Kidney glomerular epithelial cell (primary cell): ENCODE measurements around the gene HS2ST1.
A peak's percentile ranks its signal among the peaks of the same experiment; 100 is the strongest.
"Not testable (repeated sequence)": the region's sequence is repeated elsewhere in the genome, so short reads cannot be mapped to it uniquely, and the experiment has no call there.

Source experiments
- DNase-seq: peaks from one replicate; lab custom pipeline; 2025; lab: John Stamatoyannopoulos, UW

Gene HS2ST1

GRCh38 chr1:87066708-87067107 is 152.3 kb downstream of the HS2ST1 start:
- DNase-seq = not testable (repeated sequence)

GRCh38 chr1:87072411-87072810 is 158.0 kb downstream of the HS2ST1 start:
- DNase-seq = no peak

GRCh38 chr1:87072904-87073303 is 158.5 kb downstream of the HS2ST1 start:
- no peak for DNase-seq

GRCh38 chr1:87074001-87074795 is 159.8 kb downstream of the HS2ST1 start:
- no peak for DNase-seq

- no peak for DNase-seq
Measured at GRCh38 chr1:87077959-87078639, 163.7 kb downstream of the HS2ST1 start.

GRCh38 chr1:87084244-87084836 is 169.9 kb downstream of the HS2ST1 start:
- peak; percentile 51 for DNase-seq

GRCh38 chr1:87086120-87086519 is 171.7 kb downstream of the HS2ST1 start:
- DNase-seq = no peak

- no peak for DNase-seq
Measured at GRCh38 chr1:87089070-87089736, 174.8 kb downstream of the HS2ST1 start.

- no peak for DNase-seq
Measured at GRCh38 chr1:87089823-87090222, 175.4 kb downstream of the HS2ST1 start.

- no peak for DNase-seq
Measured at GRCh38 chr1:87091425-87091824, 177.0 kb downstream of the HS2ST1 start.

GRCh38 chr1:87092846-87093245 is 178.4 kb downstream of the HS2ST1 start:
- DNase-seq = no peak

GRCh38 chr1:87093286-87093685 is 178.9 kb downstream of the HS2ST1 start:
- DNase-seq = no peak

GRCh38 chr1:87094238-87094637 is 179.8 kb downstream of the HS2ST1 start:
- no peak for DNase-seq

GRCh38 chr1:87100271-87100670 is 185.8 kb downstream of the HS2ST1 start:
- no peak for DNase-seq

- no peak for DNase-seq
Measured at GRCh38 chr1:87103074-87103473, 188.6 kb downstream of the HS2ST1 start.

GRCh38 chr1:87104140-87104539 is 189.7 kb downstream of the HS2ST1 start:
- DNase-seq = no peak

GRCh38 chr1:87104945-87105344 is 190.5 kb downstream of the HS2ST1 start:
- no peak for DNase-seq

GRCh38 chr1:87106144-87106543 is 191.7 kb downstream of the HS2ST1 start:
- DNase-seq = no peak

- no peak for DNase-seq
Measured at GRCh38 chr1:87106867-87107266, 192.4 kb downstream of the HS2ST1 start.

GRCh38 chr1:87108228-87108627 is 193.8 kb downstream of the HS2ST1 start:
- no peak for DNase-seq

GRCh38 chr1:87108814-87109411 is 194.5 kb downstream of the HS2ST1 start:
- no peak for DNase-seq
